Uterus (tissue), 2 donors: ENCODE measurements around the gene C1orf52.

ENCODE experiments used
- CTCF ChIP-seq, 4 experiments: fragments of 200-600 bp in 2 of 4; fragments of 450-650 bp in 2 of 4; sonication (generic) in 2 of 4; IDR thresholded peaks; one replicate each; pipeline ENCODE4 v1.5.1; 2016 to 2019; ENCODE audit warnings: antibody characterized with exemption in 4 of 4, mild to moderate bottlenecking in 2 of 4, moderate library complexity in 1 of 4
- POLR2A ChIP-seq, 2 donors: fragments of 450-650 bp; IDR thresholded peaks; one replicate each; pipeline ENCODE4 v1.6.1; 2016; ENCODE audit warnings: antibody characterized with exemption in 2 of 2, mild to moderate bottlenecking in 1 of 2, moderate library complexity in 1 of 2

GRCh38 chr1:85290826-85291225 is 31.4 kb upstream of the C1orf52 start:
- TF ChIP-seq POLR2A (IDR thresholded peaks at IDR 0.05) (no peak), CTCF (IDR thresholded peaks at IDR 0.05) (no peak)
